Mucosa of stomach (tissue), 1 donor: ENCODE results near the gene FLT3LG.

Experiments used
- H3K27me3 ChIP-seq: one replicate; pipeline ENCODE4 v1.7.0; 2013; ENCODE audit warnings: mild to moderate bottlenecking, low read length; ENCODE audit not compliant: control insufficient read depth, insufficient read depth
- H3K36me3 ChIP-seq: one replicate; pipeline ENCODE4 v1.7.0; 2013; ENCODE audit warnings: low read length; ENCODE audit not compliant: control insufficient read depth, insufficient read depth
- H3K4me1 ChIP-seq: one replicate; pipeline ENCODE4 v1.7.0; 2013; ENCODE audit warnings: mild to moderate bottlenecking, low read length; ENCODE audit not compliant: control insufficient read depth, insufficient read depth
- H3K4me3 ChIP-seq: one replicate; pipeline ENCODE4 v1.7.0; 2013; ENCODE audit warnings: low read length
- H3K9ac ChIP-seq: one replicate; pipeline ENCODE4 v1.7.0; 2013; ENCODE audit warnings: mild to moderate bottlenecking, low read length, moderate library complexity
- H3K9me3 ChIP-seq: one replicate; pipeline ENCODE4 v1.7.0; 2013; ENCODE audit warnings: mild to moderate bottlenecking, low read length, moderate library complexity; ENCODE audit not compliant: control insufficient read depth
- donor health status: Pancreatic carcinoma.

Gene FLT3LG

GRCh38 chr19:49498475-49498874, 24.5 kb downstream of the FLT3LG start:
- Histone ChIP-seq H3K27me3 (no peaks in the 10 kb centered on the region), H3K36me3 (peaks cover 23% of the 10 kb centered on the region), H3K9ac (no peak overlapping the region), H3K4me3 (no peak overlapping the region), H3K9me3 (no peaks in the 10 kb centered on the region), H3K4me1 (peaks cover 50% of the 10 kb centered on the region)

- Histone ChIP-seq H3K27me3 (no peaks in the 10 kb centered on the region), H3K9ac (no peak overlapping the region), H3K4me1 (peaks cover 50% of the 10 kb centered on the region), H3K36me3 (peaks cover 23% of the 10 kb centered on the region), H3K4me3 (no peak overlapping the region), H3K9me3 (no peaks in the 10 kb centered on the region)
These were observed 25.1 kb downstream of the FLT3LG start for GRCh38 chr19:49499030-49499670.

GRCh38 chr19:49502866-49503581, 29.0 kb downstream of the FLT3LG start:
- H3K9me3 ChIP-seq: no peaks in the 10 kb centered on the region
- no peaks in the 10 kb centered on the region for H3K27me3 ChIP-seq
- H3K4me3 ChIP-seq: no peak overlapping the region
- peaks cover 14% of the 10 kb centered on the region for H3K36me3 ChIP-seq
- no peak overlapping the region for H3K9ac ChIP-seq
- H3K4me1 ChIP-seq: peaks cover 36% of the 10 kb centered on the region

GRCh38 chr19:49503582-49503962, 29.6 kb downstream of the FLT3LG start:
- peaks cover 8% of the 10 kb centered on the region for H3K36me3 ChIP-seq
- H3K27me3 ChIP-seq: no peaks in the 10 kb centered on the region
- H3K9me3 ChIP-seq: no peaks in the 10 kb centered on the region
- no peak overlapping the region for H3K9ac ChIP-seq
- H3K4me3 ChIP-seq: no peak overlapping the region
- H3K4me1 ChIP-seq: peaks cover 30% of the 10 kb centered on the region

- Histone ChIP-seq H3K9me3 (no peaks in the 10 kb centered on the region), H3K27me3 (no peaks in the 10 kb centered on the region), H3K9ac (no peak overlapping the region), H3K4me3 (no peak overlapping the region), H3K36me3 (no peaks in the 10 kb centered on the region), H3K4me1 (peaks cover 5% of the 10 kb centered on the region)
These were observed 32.6 kb downstream of the FLT3LG start for GRCh38 chr19:49506575-49507105.

- Histone ChIP-seq H3K27me3 (no peaks in the 10 kb centered on the region), H3K4me3 (no peak overlapping the region), H3K36me3 (no peaks in the 10 kb centered on the region), H3K9ac (no peak overlapping the region), H3K4me1 (peaks cover 14% of the 10 kb centered on the region), H3K9me3 (no peaks in the 10 kb centered on the region)
These were observed 33.9 kb downstream of the FLT3LG start for GRCh38 chr19:49507803-49508494.

GRCh38 chr19:49512970-49513745, 39.1 kb downstream of the FLT3LG start:
- H3K9ac ChIP-seq: peak overlapping the region; percentile 82
- peaks cover 20% of the 10 kb centered on the region for H3K4me1 ChIP-seq
- no peaks in the 10 kb centered on the region for H3K27me3 ChIP-seq

GRCh38 chr19:49513746-49514118, 39.7 kb downstream of the FLT3LG start:
- no peaks in the 10 kb centered on the region for H3K36me3 ChIP-seq
- H3K27me3 ChIP-seq: no peaks in the 10 kb centered on the region
- no peaks in the 10 kb centered on the region for H3K9me3 ChIP-seq
- peaks cover 20% of the 10 kb centered on the region for H3K4me1 ChIP-seq
- H3K4me3 ChIP-seq: peak overlapping the region; percentile 77
- peak overlapping the region; percentile 82 for H3K9ac ChIP-seq

More at GRCh38 chr19:49512970-49513745, 39.1 kb downstream of the FLT3LG start:
- Histone ChIP-seq H3K9me3 (no peaks in the 10 kb centered on the region), H3K4me3 (peak overlapping the region; percentile 77), H3K36me3 (no peaks in the 10 kb centered on the region)

GRCh38 chr19:49514151-49514550, 40.1 kb downstream of the FLT3LG start:
- no peaks in the 10 kb centered on the region for H3K9me3 ChIP-seq
- peaks cover 20% of the 10 kb centered on the region for H3K4me1 ChIP-seq
- no peaks in the 10 kb centered on the region for H3K27me3 ChIP-seq
- H3K9ac ChIP-seq: peak overlapping the region; percentile 82
- H3K4me3 ChIP-seq: peak overlapping the region; percentile 77
- H3K36me3 ChIP-seq: no peaks in the 10 kb centered on the region

GRCh38 chr19:49515767-49516166, 41.8 kb downstream of the FLT3LG start:
- no peaks in the 10 kb centered on the region for H3K36me3 ChIP-seq
- no peaks in the 10 kb centered on the region for H3K27me3 ChIP-seq
- H3K4me1 ChIP-seq: peaks cover 20% of the 10 kb centered on the region
- no peak overlapping the region for H3K4me3 ChIP-seq
- H3K9me3 ChIP-seq: no peaks in the 10 kb centered on the region
- H3K9ac ChIP-seq: no peak overlapping the region

GRCh38 chr19:49518033-49518432, 44.0 kb downstream of the FLT3LG start:
- Histone ChIP-seq H3K9ac (no peak overlapping the region), H3K4me1 (peaks cover 10% of the 10 kb centered on the region), H3K36me3 (no peaks in the 10 kb centered on the region), H3K4me3 (no peak overlapping the region), H3K9me3 (no peaks in the 10 kb centered on the region), H3K27me3 (no peaks in the 10 kb centered on the region)
